T-helper 2 cell treated with Interferon-gamma antibody and Interleukin-4, amounts not matched to agents 100 ng/mL and 5 ng/mL, for 36 hours (primary cell): ENCODE measurements around the gene MAP3K20. TPM values are rescaled to one million over a fixed set of nuclear protein-coding genes. Genes with fewer than 3 reads are reported as not detected.
"Not testable (repeated sequence)": the region's sequence is repeated elsewhere in the genome, so short reads cannot be mapped to it uniquely, and the experiment has no call there.

Experiments
- intact Hi-C: fragments of 100-400 bp; cut with micrococcal nuclease; formaldehyde crosslinking; loops from one replicate; pipeline ENCODE4 v1.15.1; 2023
- total RNA-seq: library from RNA; stranded (reverse); gene quantifications from 2 replicates; pipeline ENCODE4 v1.2.3, GENCODE V29; 2022

MAP3K20 gene
- total RNA-seq, 1 donor from 2014 or later, result 17.1 TPM

GRCh38 chr2:173086518-173087213 lies 11.0 kb downstream of the MAP3K20 start:
- intact Hi-C loops, result no loop called here

GRCh38 chr2:173087214-173087581 lies 11.6 kb downstream of the MAP3K20 start:
- intact Hi-C loops, result no loop called here

- intact Hi-C loops, result no loop called here
Measured at GRCh38 chr2:173087793-173088496, 12.3 kb downstream of the MAP3K20 start.

- intact Hi-C loops, result no loop called here
Measured at GRCh38 chr2:173090276-173090877, 14.7 kb downstream of the MAP3K20 start.

GRCh38 chr2:173090973-173091660 lies 15.5 kb downstream of the MAP3K20 start:
- intact Hi-C loops, result loop anchor here (1.0 kb wide), 1 partner anchor 119 kb away; no protein-coding TSS in a partner anchor

- intact Hi-C loops, result loop anchor here (1.0 kb wide), 1 partner anchor 118 kb away; no protein-coding TSS in a partner anchor
Measured at GRCh38 chr2:173091910-173092309, 16.3 kb downstream of the MAP3K20 start.

- intact Hi-C loops, result no loop called here
Measured at GRCh38 chr2:173092844-173093402, 17.3 kb downstream of the MAP3K20 start.

- intact Hi-C loops, result not testable (repeated sequence)
Measured at GRCh38 chr2:173093617-173094016, 18.0 kb downstream of the MAP3K20 start.

GRCh38 chr2:173094731-173095130 lies 19.1 kb downstream of the MAP3K20 start:
- intact Hi-C loops, result no loop called here

- intact Hi-C loops, result no loop called here
Measured at GRCh38 chr2:173095356-173095755, 19.7 kb downstream of the MAP3K20 start.

GRCh38 chr2:173099271-173099670 lies 23.6 kb downstream of the MAP3K20 start:
- intact Hi-C loops, result no loop called here

- intact Hi-C loops, result no loop called here
Measured at GRCh38 chr2:173099804-173100203, 24.2 kb downstream of the MAP3K20 start.

- intact Hi-C loops, result no loop called here
Measured at GRCh38 chr2:173101687-173102086, 26.0 kb downstream of the MAP3K20 start.

GRCh38 chr2:173104156-173104555 lies 28.5 kb downstream of the MAP3K20 start:
- intact Hi-C loops, result no loop called here

GRCh38 chr2:173106959-173107628 lies 31.4 kb downstream of the MAP3K20 start:
- intact Hi-C loops, result no loop called here

GRCh38 chr2:173107629-173108022 lies 32.0 kb downstream of the MAP3K20 start:
- intact Hi-C loops, result no loop called here

- intact Hi-C loops, result no loop called here
Measured at GRCh38 chr2:173109253-173110188, 33.9 kb downstream of the MAP3K20 start.

- intact Hi-C loops, result no loop called here
Measured at GRCh38 chr2:173117678-173118077, 42.0 kb downstream of the MAP3K20 start.

- intact Hi-C loops, result no loop called here
Measured at GRCh38 chr2:173118395-173118794, 42.7 kb downstream of the MAP3K20 start.
